ENCODE measurements around the gene PRDM15. TPM values are rescaled to one million over a fixed set of nuclear protein-coding genes. Genes with fewer than 3 reads are reported as not detected.

The PRDM15 gene
- total and polyA plus RNA-seq, 7 donors = 1.2 to 6.9 (median 4.6) TPM

- no peak for DNase-seq
- Histone ChIP-seq H3K36me3 (peaks cover 0 to 17% (median 0%) of the 10 kb centered on the region in 4 donors), H3K9me3 (no peaks in the 10 kb centered on the region), H3K27ac (no peak overlapping the region), H3K4me1 (peaks cover 0 to 12% (median 0%) of the 10 kb centered on the region in 4 donors), H3K27me3 (no peaks in the 10 kb centered on the region), H3K4me3 (no peak overlapping the region)
- intact Hi-C loops (cut with DNase I) = no loop called here
- TF ChIP-seq CTCF (IDR thresholded peaks at IDR 0.05) (no peak), EP300 (IDR thresholded peaks at IDR 0.05) (no peak), POLR2AphosphoS5 (IDR thresholded peaks at IDR 0.05) (no peak), POLR2A (IDR thresholded peaks at IDR 0.05) (no peak)
- 43 to 73% methylated on average over 22 of the region's 22 CpGs for WGBS, 2 donors
Observed at GRCh38 chr21:41885341-41886024, 6.3 kb upstream of the PRDM15 start.

- Histone ChIP-seq H3K27me3 (no peaks in the 10 kb centered on the region), H3K36me3 (peaks cover 0 to 17% (median 0%) of the 10 kb centered on the region in 4 donors), H3K4me1 (peaks cover 0 to 20% (median 4%) of the 10 kb centered on the region in 4 donors), H3K4me3 (no peak overlapping the region), H3K27ac (no peak overlapping the region), H3K9me3 (no peaks in the 10 kb centered on the region)
- no peak for DNase-seq
- WGBS, 2 donors = 91 to 92% methylated on average over 19 of the region's 19 CpGs
- TF ChIP-seq POLR2AphosphoS5 (IDR thresholded peaks at IDR 0.05) (no peak), POLR2A (IDR thresholded peaks at IDR 0.05) (no peak), CTCF (IDR thresholded peaks at IDR 0.05) (no peak), EP300 (IDR thresholded peaks at IDR 0.05) (no peak)
- intact Hi-C loops (cut with DNase I) = no loop called here
Observed at GRCh38 chr21:41884501-41885030, 5.4 kb upstream of the PRDM15 start.

GRCh38 chr21:41883582-41883981, 4.4 kb upstream of the PRDM15 start:
- no peak for DNase-seq
- intact Hi-C loops (cut with DNase I) = no loop called here

GRCh38 chr21:41881051-41881450, 1.9 kb upstream of the PRDM15 start:
- intact Hi-C loops (cut with DNase I) = no loop called here
- no peak for DNase-seq
- Histone ChIP-seq H3K4me3 (no peak overlapping the region), H3K4me1 (peaks cover 0 to 34% (median 20%) of the 10 kb centered on the region in 4 donors), H3K27me3 (no peaks in the 10 kb centered on the region), H3K9me3 (no peaks in the 10 kb centered on the region), H3K36me3 (no peaks in the 10 kb centered on the region), H3K27ac (no peak overlapping the region)
- TF ChIP-seq POLR2AphosphoS5 (IDR thresholded peaks at IDR 0.05) (no peak), POLR2A (IDR thresholded peaks at IDR 0.05) (no peak), EP300 (IDR thresholded peaks at IDR 0.05) (no peak), CTCF (IDR thresholded peaks at IDR 0.05) (no peak)
- WGBS, 2 donors = 94 to 97% methylated on average over 6 of the region's 6 CpGs

More at GRCh38 chr21:41883582-41883981, 4.4 kb upstream of the PRDM15 start:
- Histone ChIP-seq H3K9me3 (no peaks in the 10 kb centered on the region), H3K27me3 (no peaks in the 10 kb centered on the region), H3K4me3 (no peak overlapping the region), H3K4me1 (peaks cover 0 to 20% (median 4%) of the 10 kb centered on the region in 4 donors), H3K36me3 (peaks cover 0 to 11% (median 0%) of the 10 kb centered on the region in 4 donors), H3K27ac (no peak overlapping the region)
- WGBS, 2 donors = 87 to 96% methylated on average over 5 of the region's 5 CpGs
- TF ChIP-seq POLR2A (IDR thresholded peaks at IDR 0.05) (no peak), POLR2AphosphoS5 (IDR thresholded peaks at IDR 0.05) (no peak), EP300 (IDR thresholded peaks at IDR 0.05) (no peak)

GRCh38 chr21:41880153-41880552, 1.0 kb upstream of the PRDM15 start:
- 92 to 95% methylated on average over 9 of the region's 9 CpGs for WGBS, 2 donors
- Histone ChIP-seq H3K4me1 (peaks cover 0 to 28% (median 20%) of the 10 kb centered on the region in 4 donors), H3K27ac (peak overlapping the region in 2 of 4 donors; percentile 76 to 89), H3K36me3 (no peaks in the 10 kb centered on the region), H3K9me3 (no peaks in the 10 kb centered on the region), H3K4me3 (peak overlapping the region in 2 of 4 donors; percentile 82 to 97), H3K27me3 (no peaks in the 10 kb centered on the region)
- intact Hi-C loops (cut with DNase I) = no loop called here
- no peak for TF ChIP-seq POLR2AphosphoS5 (IDR thresholded peaks at IDR 0.05)
- TF ChIP-seq POLR2A (IDR thresholded peaks at IDR 0.05) = no peak
- TF ChIP-seq EP300 (IDR thresholded peaks at IDR 0.05) = no peak
- no peak for TF ChIP-seq CTCF (IDR thresholded peaks at IDR 0.05)
- DNase-seq = peak; percentile 42
